GM23338 (cell line): ENCODE data around the gene IRAK1. TPM values are rescaled to one million over a fixed set of nuclear protein-coding genes. Genes with fewer than 3 reads are reported as not detected.

Source experiments
- ZNF462 ChIP-seq: fragments of 250-450 bp; sonication (Bioruptor Pico); IDR thresholded peaks from 2 replicates; pipeline ENCODE4 v1.5.0; 2020; ENCODE audit warnings: mild to moderate bottlenecking, moderate library complexity
- polyA plus RNA-seq: library from polyadenylated mRNA; unstranded; fragments of >200 nt; fragmentation: Nextera tagmentation; extraction: Ambion mirVana; gene quantifications from 2 replicates; pipeline ENCODE4 v1.2.1, GENCODE V29; 2016
- total RNA-seq: library from RNA; depleted of rRNA; stranded (reverse); fragments of >200 nt; shearing (Covaris generic); gene quantifications from 2 replicates; pipeline ENCODE4 v1.2.3, GENCODE V29; 2014
- TF ChIP-seq, protein P1 (sequence below): IDR thresholded peaks from one replicate; pipeline ENCODE4 v1.6.1; 2018; ENCODE audit warnings: antibody characterized with exemption; ENCODE audit not compliant: unreplicated experiment

IRAK1 gene
- total and polyA plus RNA-seq, 2 experiments from 2014 or later: 21.6 to 38.0 TPM

- TF ChIP-seq ZNF462 (CRISPR knock-in tag): no peak
- TF ChIP-seq, protein P1, sequence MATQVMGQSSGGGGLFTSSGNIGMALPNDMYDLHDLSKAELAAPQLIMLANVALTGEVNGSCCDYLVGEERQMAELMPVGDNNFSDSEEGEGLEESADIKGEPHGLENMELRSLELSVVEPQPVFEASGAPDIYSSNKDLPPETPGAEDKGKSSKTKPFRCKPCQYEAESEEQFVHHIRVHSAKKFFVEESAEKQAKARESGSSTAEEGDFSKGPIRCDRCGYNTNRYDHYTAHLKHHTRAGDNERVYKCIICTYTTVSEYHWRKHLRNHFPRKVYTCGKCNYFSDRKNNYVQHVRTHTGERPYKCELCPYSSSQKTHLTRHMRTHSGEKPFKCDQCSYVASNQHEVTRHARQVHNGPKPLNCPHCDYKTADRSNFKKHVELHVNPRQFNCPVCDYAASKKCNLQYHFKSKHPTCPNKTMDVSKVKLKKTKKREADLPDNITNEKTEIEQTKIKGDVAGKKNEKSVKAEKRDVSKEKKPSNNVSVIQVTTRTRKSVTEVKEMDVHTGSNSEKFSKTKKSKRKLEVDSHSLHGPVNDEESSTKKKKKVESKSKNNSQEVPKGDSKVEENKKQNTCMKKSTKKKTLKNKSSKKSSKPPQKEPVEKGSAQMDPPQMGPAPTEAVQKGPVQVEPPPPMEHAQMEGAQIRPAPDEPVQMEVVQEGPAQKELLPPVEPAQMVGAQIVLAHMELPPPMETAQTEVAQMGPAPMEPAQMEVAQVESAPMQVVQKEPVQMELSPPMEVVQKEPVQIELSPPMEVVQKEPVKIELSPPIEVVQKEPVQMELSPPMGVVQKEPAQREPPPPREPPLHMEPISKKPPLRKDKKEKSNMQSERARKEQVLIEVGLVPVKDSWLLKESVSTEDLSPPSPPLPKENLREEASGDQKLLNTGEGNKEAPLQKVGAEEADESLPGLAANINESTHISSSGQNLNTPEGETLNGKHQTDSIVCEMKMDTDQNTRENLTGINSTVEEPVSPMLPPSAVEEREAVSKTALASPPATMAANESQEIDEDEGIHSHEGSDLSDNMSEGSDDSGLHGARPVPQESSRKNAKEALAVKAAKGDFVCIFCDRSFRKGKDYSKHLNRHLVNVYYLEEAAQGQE: no peak
Observed at GRCh38 chrX:153973127-153974002, 46.3 kb downstream of the IRAK1 start (continued).
